ENCODE measurements around the gene CELA1. TPM values are rescaled to one million over a fixed set of nuclear protein-coding genes. Genes with fewer than 3 reads are reported as not detected.

CELA1 gene
- polyA plus RNA-seq, 3 donors, result 0.67 to 3.0 TPM; not detected in 1

DNA sequence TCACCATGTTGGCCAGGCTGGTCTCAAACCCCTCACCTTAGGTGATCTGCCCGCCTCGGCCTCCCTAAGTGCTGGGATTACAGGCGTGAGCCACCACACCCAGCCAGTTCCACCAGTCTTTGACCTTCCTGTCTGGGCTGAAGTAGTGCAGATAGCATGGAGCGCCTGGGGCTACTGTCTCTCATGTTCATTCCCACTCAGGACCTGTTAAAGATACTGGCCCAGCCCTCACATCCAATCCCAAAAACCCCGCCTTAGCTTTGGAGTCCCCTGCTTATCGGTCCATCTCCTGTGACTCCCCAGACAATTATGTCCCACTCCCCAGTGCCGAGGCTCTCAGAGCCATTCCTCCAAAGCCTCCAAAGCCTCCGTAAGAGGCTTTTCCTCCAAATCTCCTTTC is 12.0 kb upstream of the CELA1 start:
- Histone ChIP-seq H3K27ac (ENCODE audit: low read depth in 1 of 2, low read length in 2 of 2) (no peak overlapping the region), H3K36me3 (replicated peaks in 1 of 2; ENCODE audit: control insufficient read depth in 1 of 2, insufficient read depth in 2 of 2, low read length in 2 of 2) (peaks cover 50 to 96% of the 10 kb centered on the region in 2 donors), H3K27me3 (ENCODE audit: control insufficient read depth in 2 of 2, insufficient read depth in 2 of 2, low read length in 2 of 2) (no peaks in the 10 kb centered on the region), H3K4me1 (ENCODE audit: control insufficient read depth in 1 of 2, insufficient read depth in 2 of 2, low read length in 2 of 2) (no peaks in the 10 kb centered on the region), H4K20me1 (ENCODE audit: insufficient read depth, low read length) (no peaks in the 10 kb centered on the region), H2AFZ (ENCODE audit: insufficient read depth, low read depth, low read length, poor library complexity, severe bottlenecking) (no peak overlapping the region), H3K4me3 (replicated peaks in 1 of 3; ENCODE audit: low read depth in 2 of 3, low read length in 3 of 3) (no peak overlapping the region), H3K4me2 (replicated peaks; ENCODE audit: extremely low read depth, low read length, poor library complexity, severe bottlenecking) (no peak overlapping the region), H3K9ac (ENCODE audit: insufficient read depth, low read length, poor library complexity, severe bottlenecking) (no peak overlapping the region), H3K9me3 (replicated peaks in 1 of 2; ENCODE audit: control insufficient read depth in 1 of 2, insufficient read depth in 1 of 2, low read length in 2 of 2) (no peaks in the 10 kb centered on the region), H3K79me2 (ENCODE audit: insufficient read depth, low read length) (no peaks in the 10 kb centered on the region)
- 90% methylated on average over 6 of the region's 8 CpGs for WGBS (ENCODE audit: insufficient coverage)
- Mint-ChIP-seq H3K27me3 (ENCODE audit: low read depth in 3 of 3) (no peaks in the 10 kb centered on the region), H3K9me3 (no peaks in the 10 kb centered on the region), H3K36me3 (peaks cover 75 to 80% of the 10 kb centered on the region in 2 donors), H3K4me3 (no peak overlapping the region), H3K27ac (no peak overlapping the region), H3K4me1 (peaks cover 2% of the 10 kb centered on the region)
- TF ChIP-seq, protein P1, sequence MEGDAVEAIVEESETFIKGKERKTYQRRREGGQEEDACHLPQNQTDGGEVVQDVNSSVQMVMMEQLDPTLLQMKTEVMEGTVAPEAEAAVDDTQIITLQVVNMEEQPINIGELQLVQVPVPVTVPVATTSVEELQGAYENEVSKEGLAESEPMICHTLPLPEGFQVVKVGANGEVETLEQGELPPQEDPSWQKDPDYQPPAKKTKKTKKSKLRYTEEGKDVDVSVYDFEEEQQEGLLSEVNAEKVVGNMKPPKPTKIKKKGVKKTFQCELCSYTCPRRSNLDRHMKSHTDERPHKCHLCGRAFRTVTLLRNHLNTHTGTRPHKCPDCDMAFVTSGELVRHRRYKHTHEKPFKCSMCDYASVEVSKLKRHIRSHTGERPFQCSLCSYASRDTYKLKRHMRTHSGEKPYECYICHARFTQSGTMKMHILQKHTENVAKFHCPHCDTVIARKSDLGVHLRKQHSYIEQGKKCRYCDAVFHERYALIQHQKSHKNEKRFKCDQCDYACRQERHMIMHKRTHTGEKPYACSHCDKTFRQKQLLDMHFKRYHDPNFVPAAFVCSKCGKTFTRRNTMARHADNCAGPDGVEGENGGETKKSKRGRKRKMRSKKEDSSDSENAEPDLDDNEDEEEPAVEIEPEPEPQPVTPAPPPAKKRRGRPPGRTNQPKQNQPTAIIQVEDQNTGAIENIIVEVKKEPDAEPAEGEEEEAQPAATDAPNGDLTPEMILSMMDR (IDR thresholded peaks at IDR 0.05), result no peak
- DNase-seq, result no peak
- intact Hi-C loops (cut with micrococcal nuclease), result no loop called here

GRCh38 chr12:51357374-51358047 is 11.0 kb upstream of the CELA1 start:
- Mint-ChIP-seq H3K9me3 (no peaks in the 10 kb centered on the region), H3K4me1 (peaks cover 2% of the 10 kb centered on the region), H3K36me3 (peaks cover 70 to 76% of the 10 kb centered on the region in 2 donors), H3K4me3 (no peak overlapping the region), H3K27ac (no peak overlapping the region), H3K27me3 (ENCODE audit: low read depth in 3 of 3) (no peaks in the 10 kb centered on the region)
- H4K20me1 ChIP-seq (ENCODE audit: insufficient read depth, low read length), result no peaks in the 10 kb centered on the region
- no peak overlapping the region for H3K4me2 ChIP-seq (replicated peaks; ENCODE audit: extremely low read depth, low read length, poor library complexity, severe bottlenecking)
- no peaks in the 10 kb centered on the region for H3K79me2 ChIP-seq (ENCODE audit: insufficient read depth, low read length)
- no peak overlapping the region for H2AFZ ChIP-seq (ENCODE audit: insufficient read depth, low read depth, low read length, poor library complexity, severe bottlenecking)
- TF ChIP-seq, protein P1 (IDR thresholded peaks at IDR 0.05), result no peak
- H3K4me3 ChIP-seq (replicated peaks in 1 of 3; ENCODE audit: low read depth in 2 of 3, low read length in 3 of 3), result no peak overlapping the region
- H3K4me1 ChIP-seq (ENCODE audit: control insufficient read depth in 1 of 2, insufficient read depth in 2 of 2, low read length in 2 of 2), result no peaks in the 10 kb centered on the region
- H3K9ac ChIP-seq (ENCODE audit: insufficient read depth, low read length, poor library complexity, severe bottlenecking), result no peak overlapping the region
- intact Hi-C loops (cut with micrococcal nuclease), result no loop called here
- H3K27ac ChIP-seq (ENCODE audit: low read depth in 1 of 2, low read length in 2 of 2), result no peak overlapping the region
- H3K36me3 ChIP-seq (replicated peaks in 1 of 2; ENCODE audit: control insufficient read depth in 1 of 2, insufficient read depth in 2 of 2, low read length in 2 of 2), result peaks cover 48 to 90% of the 10 kb centered on the region in 2 donors
- peak in 1 of 3 donors; percentile 11 for DNase-seq
- H3K9me3 ChIP-seq (replicated peaks in 1 of 2; ENCODE audit: control insufficient read depth in 1 of 2, insufficient read depth in 1 of 2, low read length in 2 of 2), result no peaks in the 10 kb centered on the region
- no peaks in the 10 kb centered on the region for H3K27me3 ChIP-seq (ENCODE audit: control insufficient read depth in 2 of 2, insufficient read depth in 2 of 2, low read length in 2 of 2)
- 64% methylated on average over 8 of the region's 10 CpGs for WGBS (ENCODE audit: insufficient coverage)

All from CD14-positive monocyte (primary cell).